Gastroesophageal sphincter (tissue), 3 donors: ENCODE measurements around the gene IL17A.

Source experiments
- CTCF ChIP-seq, 4 experiments: fragments of 200-600 bp in 2 of 4; fragments of 450-650 bp in 2 of 4; sonication (generic) in 1 of 4; IDR thresholded peaks; one replicate each; pipeline ENCODE4 v1.5.1; 2017 to 2019; ENCODE audit warnings: antibody characterized with exemption in 4 of 4, mild to moderate bottlenecking in 2 of 4, moderate library complexity in 2 of 4
- EP300 ChIP-seq: sonication (generic); formaldehyde crosslinking; IDR thresholded peaks from one replicate; pipeline ENCODE4 v1.6.1; 2017; ENCODE audit warnings: antibody characterized with exemption, mild to moderate bottlenecking
- POLR2A ChIP-seq, 2 donors: fragments of 450-650 bp; IDR thresholded peaks; one replicate each; pipeline ENCODE4 v1.6.1; 2017; ENCODE audit warnings: antibody characterized with exemption in 2 of 2, mild to moderate bottlenecking in 2 of 2, moderate library complexity in 1 of 2
- POLR2AphosphoS5 ChIP-seq: sonication (generic); formaldehyde crosslinking; IDR thresholded peaks from one replicate; pipeline ENCODE4 v1.6.1; 2017; ENCODE audit warnings: antibody characterized with exemption

GRCh38 chr6:52152711-52153160, 33.4 kb upstream of the IL17A start:
- TF ChIP-seq CTCF (IDR thresholded peaks at IDR 0.05) (no peak), POLR2AphosphoS5 (no peak), POLR2A (IDR thresholded peaks at IDR 0.05) (no peak), EP300 (no peak)
